Measurements from ENCODE around the gene STAT5A. TPM values are rescaled to one million over a fixed set of nuclear protein-coding genes. Genes with fewer than 3 reads are reported as not detected.
A peak's percentile ranks its signal among the peaks of the same experiment; 100 is the strongest.

STAT5A gene
- total RNA-seq, 4 donors from 2014 or later, result 31.9 to 46.1 (median 34.0) TPM

GRCh38 chr17:42277342-42277712 is 11.0 kb upstream of the STAT5A start:
- Histone ChIP-seq H3K27ac (peak overlapping the region in 2 of 3 donors; percentile 54 to 85), H3K9me3 (no peaks in the 10 kb centered on the region), H3K36me3 (no peaks in the 10 kb centered on the region), H3K27me3 (no peaks in the 10 kb centered on the region), H3K4me1 (peaks cover 4 to 15% of the 10 kb centered on the region in 2 donors), H3K4me3 (replicated peaks in 1 of 3) (no peak overlapping the region)
- no peak for DNase-seq
- WGBS, 2 donors, result 66 to 67% methylated on average over 6 of the region's 6 CpGs
- TF ChIP-seq CTCF (IDR thresholded peaks at IDR 0.05) (no peak), POLR2A (IDR thresholded peaks at IDR 0.05) (no peak)
- intact Hi-C loops (cut with DNase I), result no loop called here

- no peak overlapping the region for H3K27ac ChIP-seq
- H3K4me3 ChIP-seq (replicated peaks in 1 of 3), result no peak overlapping the region
- no peaks in the 10 kb centered on the region for H3K27me3 ChIP-seq
- H3K9me3 ChIP-seq, result no peaks in the 10 kb centered on the region
- H3K36me3 ChIP-seq, result no peaks in the 10 kb centered on the region
- TF ChIP-seq POLR2A (IDR thresholded peaks at IDR 0.05) (no peak), CTCF (IDR thresholded peaks at IDR 0.05) (no peak)
- 95 to 96% methylated on average over 4 of the region's 4 CpGs for WGBS, 2 donors
- DNase-seq, result no peak
- peaks cover 3 to 7% of the 10 kb centered on the region in 2 donors for H3K4me1 ChIP-seq
- intact Hi-C loops (cut with DNase I), result no loop called here
These were observed 8.3 kb upstream of the STAT5A start for GRCh38 chr17:42279776-42280630.

- no peak for TF ChIP-seq POLR2A (IDR thresholded peaks at IDR 0.05)
- no peak for TF ChIP-seq CTCF (IDR thresholded peaks at IDR 0.05)
- DNase-seq, result peak; percentile 5 to 10
- Histone ChIP-seq H3K36me3 (no peaks in the 10 kb centered on the region), H3K9me3 (no peaks in the 10 kb centered on the region), H3K4me3 (replicated peaks in 1 of 3) (no peak overlapping the region), H3K27ac (no peak overlapping the region), H3K27me3 (no peaks in the 10 kb centered on the region), H3K4me1 (peaks cover 2 to 9% of the 10 kb centered on the region in 2 donors)
- intact Hi-C loops (cut with DNase I), result no loop called here
- WGBS, 2 donors, result 62 to 78% methylated on average over 5 to 7 of the region's 7 CpGs
These were observed 6.7 kb upstream of the STAT5A start for GRCh38 chr17:42281571-42282096.

- no peaks in the 10 kb centered on the region for H3K9me3 ChIP-seq
- H3K4me1 ChIP-seq, result peaks cover 11 to 13% of the 10 kb centered on the region in 2 donors
- 88 to 92% methylated on average over 6 of the region's 6 CpGs for whole genome bisulfite sequencing, 2 donors
- no peaks in the 10 kb centered on the region for H3K27me3 ChIP-seq
- intact Hi-C loops (cut with DNase I), result no loop called here
- no peak for DNase-seq
- TF ChIP-seq CTCF (IDR thresholded peaks at IDR 0.05) (no peak), POLR2A (IDR thresholded peaks at IDR 0.05) (no peak)
- no peak overlapping the region for H3K27ac ChIP-seq
- H3K36me3 ChIP-seq, result no peaks in the 10 kb centered on the region
- no peak overlapping the region for H3K4me3 ChIP-seq (replicated peaks in 1 of 3)
These were observed 5.7 kb upstream of the STAT5A start for GRCh38 chr17:42282478-42283080.

All from thyroid gland (tissue), 4 donors.